NCI-H128 (cell line): Measurements from ENCODE around the gene AP2A2.

Source experiments
- DNase-seq: peaks from one replicate; lab custom pipeline; 2025; ENCODE audit not compliant: unreplicated experiment; lab: John Stamatoyannopoulos, UW

Gene AP2A2

GRCh38 chr11:925496-926301, at the start of gene AP2A2:
Gene AP2A2 (plus strand): TSS chr11:925870. CDS start chr11:926022, 152 bp downstream.
- DNase-seq = peak; percentile 73

- DNase-seq = peak; percentile 7
Measured at GRCh38 chr11:876545-876944, 49.1 kb upstream of the AP2A2 start.

GRCh38 chr11:877565-877964, 48.1 kb upstream of the AP2A2 start:
- DNase-seq = no peak

GRCh38 chr11:880447-880846, 45.2 kb upstream of the AP2A2 start:
- DNase-seq = no peak

- no peak for DNase-seq
Measured at GRCh38 chr11:882596-882995, 43.1 kb upstream of the AP2A2 start.

GRCh38 chr11:883527-883926, 42.1 kb upstream of the AP2A2 start:
- DNase-seq = no peak

- DNase-seq = no peak
Measured at GRCh38 chr11:884578-885070, 41.0 kb upstream of the AP2A2 start.

GRCh38 chr11:886568-886967, 39.1 kb upstream of the AP2A2 start:
- no peak for DNase-seq

GRCh38 chr11:887589-887988, 38.1 kb upstream of the AP2A2 start:
- DNase-seq = no peak

GRCh38 chr11:888310-889212, 37.1 kb upstream of the AP2A2 start:
- DNase-seq = no peak

- no peak for DNase-seq
Measured at GRCh38 chr11:889257-889656, 36.4 kb upstream of the AP2A2 start.

- DNase-seq = no peak
Measured at GRCh38 chr11:889687-890475, 35.8 kb upstream of the AP2A2 start.

- DNase-seq = no peak
Measured at GRCh38 chr11:890794-891540, 34.7 kb upstream of the AP2A2 start.

- DNase-seq = no peak
Measured at GRCh38 chr11:893008-893654, 32.5 kb upstream of the AP2A2 start.

- DNase-seq = no peak
Measured at GRCh38 chr11:894575-895201, 31.0 kb upstream of the AP2A2 start.

- DNase-seq = no peak
Measured at GRCh38 chr11:895331-896110, 30.1 kb upstream of the AP2A2 start.

GRCh38 chr11:897253-898142, 28.2 kb upstream of the AP2A2 start:
- DNase-seq = no peak

GRCh38 chr11:898143-898511, 27.5 kb upstream of the AP2A2 start:
- no peak for DNase-seq
